Measurements from ENCODE around the gene CFAP97. TPM values are rescaled to one million over a fixed set of nuclear protein-coding genes. Genes with fewer than 3 reads are reported as not detected.
A peak's percentile ranks its signal among the peaks of the same experiment; 100 is the strongest.

Gene CFAP97
- total RNA-seq (2014; rRNA removed) (10.5 and 12.4 TPM in 2 replicates), Bru-seq, nascent RNA (percentile 63 among the genes with signal in this experiment), BruChase-seq, experiment 1, labeled RNA remaining after a 6-hour chase (percentile 72 among the genes with signal in this experiment), BruChase-seq, experiment 2, labeled RNA remaining after a 2-hour chase (percentile 62 among the genes with signal in this experiment)
- long read RNA-seq, full-length matches to known transcripts = 38 of 68 reads
- long read RNA-seq, partial matches to known transcripts = 23 of 68 reads
- long read RNA-seq, other reads (novel, unspliced or antisense) = 7 of 68 reads

DNA sequence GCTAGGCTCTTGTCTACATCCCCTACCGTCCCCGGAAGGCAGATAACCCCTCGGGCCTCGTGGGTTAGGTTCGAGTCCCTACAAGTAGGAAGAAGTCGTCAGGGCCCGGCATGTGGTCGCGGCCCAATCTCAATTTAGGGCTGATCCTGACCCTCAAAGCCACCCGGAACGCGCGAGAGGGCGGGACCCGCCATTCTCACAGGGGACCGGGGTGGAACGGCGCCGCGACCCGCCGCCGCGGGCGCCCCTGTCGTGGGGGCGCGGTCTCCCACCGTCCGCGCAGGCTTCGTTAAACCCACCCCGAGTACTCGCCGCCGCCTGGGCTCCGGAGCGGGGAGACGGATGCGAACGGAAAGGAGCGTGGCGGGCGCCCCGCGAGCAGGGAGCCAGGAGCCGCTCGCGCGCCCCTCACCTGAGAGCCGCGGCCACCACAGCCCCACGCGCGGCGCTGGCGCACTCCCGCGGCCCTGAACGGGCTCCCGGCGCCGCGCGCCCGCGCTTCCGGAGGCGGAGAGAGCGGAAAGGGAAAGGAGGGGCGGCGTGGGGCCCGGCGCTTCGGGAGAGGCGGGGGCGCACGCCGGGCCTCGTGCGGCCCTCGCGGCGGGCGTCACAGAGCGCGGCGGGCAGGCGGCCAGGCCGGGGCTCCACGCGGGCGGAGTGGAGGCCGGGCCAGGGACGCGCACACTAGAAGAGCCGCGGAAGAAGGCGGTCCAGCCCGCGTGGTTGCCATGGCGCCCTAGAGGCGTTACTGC, at the start of gene CFAP97:
TSS of gene CFAP97 (minus strand) at position 515 of the 752 bp plus-strand sequence. CDS start 12,804 bp downstream, outside the sequence.
- H3K36me3 ChIP-seq (ENCODE audit: low read depth, low read length) = no peaks in the 10 kb centered on the region
- H3K4me2 ChIP-seq (ENCODE audit: low read length) = peak within 1 kb of the TSS; percentile 94
- peaks cover 34% of the 10 kb centered on the region for H3K79me2 ChIP-seq (ENCODE audit: low read length)
- CTCF ChIA-PET = no interaction called here
- no TSS peak for BruUV-seq (replicated peaks)
- DNase-seq (peak; percentile 77), ATAC-seq (peak; percentile 83)
- no peaks in the 10 kb centered on the region for H3F3A ChIP-seq (ENCODE audit: low read length, unreplicated experiment)
- H3K27me3 ChIP-seq (ENCODE audit: low read length) = no peaks in the 10 kb centered on the region
- TF ChIP-seq CTCF (conservative IDR thresholded peaks at IDR 0.05; ENCODE audit: low read depth, low read length) (no peak), EZH2 (IDR thresholded peaks at IDR 0.05; ENCODE audit: low read length, unreplicated experiment) (no peak), EZH2phosphoT487 (IDR thresholded peaks at IDR 0.05; ENCODE audit: borderline replicate concordance, low read length) (peak; percentile 65; the same call in 1 of the 2 replicates)
- H3K9ac ChIP-seq (ENCODE audit: low read length) = peak within 1 kb of the TSS; percentile 72
- no peaks in the 10 kb centered on the region for H3K9me3 ChIP-seq (ENCODE audit: low read length)
- H4K20me1 ChIP-seq (ENCODE audit: low read length) = no peaks in the 10 kb centered on the region
- peak within 1 kb of the TSS; percentile 20 for H3K27ac ChIP-seq (ENCODE audit: low read length)
- no peaks in the 10 kb centered on the region for H3K9me2 ChIP-seq (replicated peaks; ENCODE audit: low read length)
- peak within 1 kb of the TSS; percentile 87 for H2AFZ ChIP-seq (ENCODE audit: low read length)
- POLR2A ChIA-PET (ENCODE audit: unreplicated experiment) = no interaction called here
- intact Hi-C loops (cut with micrococcal nuclease) = loop anchor here (5.0 kb wide), 1 partner anchor 194 kb away; the partner anchor contains the start of genes ANKRD37 and LRP2BP
- H3K4me3 ChIP-seq (ENCODE audit: low read length) = peak within 1 kb of the TSS; percentile 69
- H3K4me1 ChIP-seq (ENCODE audit: insufficient read depth, low read length) = peaks cover 29% of the 10 kb centered on the region

DNA sequence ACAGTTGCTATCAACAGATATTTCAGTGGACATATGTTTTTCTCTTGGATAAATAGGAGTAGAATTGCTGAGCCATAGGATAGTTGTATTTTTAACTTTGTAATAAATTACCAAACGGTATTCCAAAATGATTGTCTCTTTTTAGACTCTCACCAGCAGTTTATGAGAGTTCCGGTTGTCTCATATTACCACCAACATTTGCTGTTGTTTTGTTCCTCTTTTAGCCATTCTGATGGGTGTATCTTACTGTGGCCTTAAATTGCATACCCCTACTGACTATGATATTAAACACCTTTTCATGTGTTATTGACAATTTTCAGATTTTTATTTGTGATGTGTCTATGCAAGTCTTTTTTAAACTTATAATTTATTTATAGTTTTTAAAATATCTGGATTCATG, 45.3 kb upstream of the CFAP97 start:
- DNase-seq = no peak
- POLR2A ChIA-PET (ENCODE audit: unreplicated experiment) = no interaction called here
- no TSS peak for BruUV-seq (replicated peaks)
- intact Hi-C loops (cut with micrococcal nuclease) = no loop called here
- no peak overlapping the region for H3K4me2 ChIP-seq (ENCODE audit: low read length)
- no peaks in the 10 kb centered on the region for H3K27me3 ChIP-seq (ENCODE audit: low read length)
- H3F3A ChIP-seq (ENCODE audit: low read length, unreplicated experiment) = no peaks in the 10 kb centered on the region
- ATAC-seq = no peak
- no peaks in the 10 kb centered on the region for H3K9me3 ChIP-seq (ENCODE audit: low read length)
- H3K9me2 ChIP-seq (replicated peaks; ENCODE audit: low read length) = no peaks in the 10 kb centered on the region
- H3K36me3 ChIP-seq (ENCODE audit: low read depth, low read length) = no peaks in the 10 kb centered on the region
- H3K79me2 ChIP-seq (ENCODE audit: low read length) = no peaks in the 10 kb centered on the region
- no peak overlapping the region for H3K27ac ChIP-seq (ENCODE audit: low read length)
- H3K4me1 ChIP-seq (ENCODE audit: insufficient read depth, low read length) = no peaks in the 10 kb centered on the region
- no peak overlapping the region for H3K4me3 ChIP-seq (ENCODE audit: low read length)
- H4K20me1 ChIP-seq (ENCODE audit: low read length) = no peaks in the 10 kb centered on the region
- CTCF ChIA-PET = no interaction called here
- TF ChIP-seq EZH2phosphoT487 (IDR thresholded peaks at IDR 0.05; ENCODE audit: borderline replicate concordance, low read length) (no peak), EZH2 (IDR thresholded peaks at IDR 0.05; ENCODE audit: low read length, unreplicated experiment) (no peak), CTCF (conservative IDR thresholded peaks at IDR 0.05; ENCODE audit: low read depth, low read length) (no peak)
- H3K9ac ChIP-seq (ENCODE audit: low read length) = no peak overlapping the region
- no peak overlapping the region for H2AFZ ChIP-seq (ENCODE audit: low read length)

Data from PC-3 (cell line).